DND-41 (cell line): ENCODE measurements around the gene ADAM11.

Experiments used
- EZH2 ChIP-seq: IDR thresholded peaks from 3 replicates; pipeline ENCODE4 v1.6.1; 2012; ENCODE audit warnings: borderline replicate concordance, low read depth, mild to moderate bottlenecking, moderate library complexity, low read length, inconsistent platforms; ENCODE audit not compliant: severe bottlenecking
- TF ChIP-seq, protein P1 (sequence below): IDR thresholded peaks from 2 replicates; pipeline ENCODE4 v1.5.1; 2012; ENCODE audit warnings: borderline replicate concordance, low read length, moderate library complexity, mild to moderate bottlenecking; ENCODE audit not compliant: poor library complexity, severe bottlenecking; ENCODE audit errors: extremely low read depth

DNA sequence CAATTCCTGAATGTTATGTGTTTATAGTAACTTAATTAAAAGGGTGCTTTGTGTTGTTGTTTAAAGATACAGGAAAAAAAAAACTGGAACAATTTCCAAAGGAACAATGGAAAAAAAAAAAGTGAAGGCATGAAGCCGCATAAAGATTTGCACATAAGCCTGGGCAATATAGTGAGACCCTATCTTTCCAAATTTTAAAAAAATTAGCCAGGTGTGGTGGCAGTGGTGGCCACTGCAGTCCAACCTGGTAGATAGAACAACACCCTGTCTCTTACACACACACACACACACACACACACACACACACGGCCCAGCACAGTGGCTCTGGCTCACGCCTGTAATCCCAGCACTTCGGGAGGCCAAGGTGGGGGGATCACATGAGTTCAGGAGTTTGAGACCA is 49.4 kb downstream of the ADAM11 start:
- TF ChIP-seq, protein P1, sequence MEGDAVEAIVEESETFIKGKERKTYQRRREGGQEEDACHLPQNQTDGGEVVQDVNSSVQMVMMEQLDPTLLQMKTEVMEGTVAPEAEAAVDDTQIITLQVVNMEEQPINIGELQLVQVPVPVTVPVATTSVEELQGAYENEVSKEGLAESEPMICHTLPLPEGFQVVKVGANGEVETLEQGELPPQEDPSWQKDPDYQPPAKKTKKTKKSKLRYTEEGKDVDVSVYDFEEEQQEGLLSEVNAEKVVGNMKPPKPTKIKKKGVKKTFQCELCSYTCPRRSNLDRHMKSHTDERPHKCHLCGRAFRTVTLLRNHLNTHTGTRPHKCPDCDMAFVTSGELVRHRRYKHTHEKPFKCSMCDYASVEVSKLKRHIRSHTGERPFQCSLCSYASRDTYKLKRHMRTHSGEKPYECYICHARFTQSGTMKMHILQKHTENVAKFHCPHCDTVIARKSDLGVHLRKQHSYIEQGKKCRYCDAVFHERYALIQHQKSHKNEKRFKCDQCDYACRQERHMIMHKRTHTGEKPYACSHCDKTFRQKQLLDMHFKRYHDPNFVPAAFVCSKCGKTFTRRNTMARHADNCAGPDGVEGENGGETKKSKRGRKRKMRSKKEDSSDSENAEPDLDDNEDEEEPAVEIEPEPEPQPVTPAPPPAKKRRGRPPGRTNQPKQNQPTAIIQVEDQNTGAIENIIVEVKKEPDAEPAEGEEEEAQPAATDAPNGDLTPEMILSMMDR = no peak
- no peak for TF ChIP-seq EZH2
